ENCODE measurements around the gene HECW1.
"Not testable (repeated sequence)": the region's sequence is repeated elsewhere in the genome, so short reads cannot be mapped to it uniquely, and the experiment has no call there.

The HECW1 gene

GRCh38 chr7:43485580-43485979 lies 373.1 kb downstream of the HECW1 start:
- Histone ChIP-seq H3K4me1 (ENCODE audit: control insufficient read depth, insufficient read depth, low read length) (peaks cover 8% of the 10 kb centered on the region), H3K36me3 (ENCODE audit: insufficient read depth, low read length) (no peaks in the 10 kb centered on the region), H3K4me2 (ENCODE audit: low read length) (no peak overlapping the region), H3K9me3 (replicated peaks; ENCODE audit: low read length) (no peaks in the 10 kb centered on the region), H3K9ac (ENCODE audit: low read depth, low read length) (no peak overlapping the region), H3K4me3 (ENCODE audit: low read length) (no peak overlapping the region), H3K27me3 (ENCODE audit: control insufficient read depth, insufficient read depth, low read length) (peaks cover 56% of the 10 kb centered on the region)

GRCh38 chr7:43486008-43486407 lies 373.6 kb downstream of the HECW1 start:
- H3K9ac ChIP-seq (ENCODE audit: low read depth, low read length); H3K36me3 ChIP-seq (ENCODE audit: insufficient read depth, low read length); H3K9me3 ChIP-seq (replicated peaks; ENCODE audit: low read length); H3K4me1 ChIP-seq (ENCODE audit: control insufficient read depth, insufficient read depth, low read length); H3K4me2 ChIP-seq (ENCODE audit: low read length); H3K4me3 ChIP-seq (ENCODE audit: low read length): not testable (repeated sequence)
- H3K27me3 ChIP-seq (ENCODE audit: control insufficient read depth, insufficient read depth, low read length), result peaks cover 56% of the 10 kb centered on the region

- Histone ChIP-seq H3K4me3 (ENCODE audit: low read length) (no peak overlapping the region), H3K9me3 (replicated peaks; ENCODE audit: low read length) (no peaks in the 10 kb centered on the region), H3K9ac (ENCODE audit: low read depth, low read length) (no peak overlapping the region), H3K4me2 (ENCODE audit: low read length) (no peak overlapping the region), H3K36me3 (ENCODE audit: insufficient read depth, low read length) (no peaks in the 10 kb centered on the region), H3K4me1 (ENCODE audit: control insufficient read depth, insufficient read depth, low read length) (peaks cover 10% of the 10 kb centered on the region), H3K27me3 (ENCODE audit: control insufficient read depth, insufficient read depth, low read length) (peaks cover 59% of the 10 kb centered on the region)
Observed at GRCh38 chr7:43486634-43487033, 374.2 kb downstream of the HECW1 start.

GRCh38 chr7:43487731-43488073 lies 375.3 kb downstream of the HECW1 start:
- peaks cover 8% of the 10 kb centered on the region for H3K4me1 ChIP-seq (ENCODE audit: control insufficient read depth, insufficient read depth, low read length)

GRCh38 chr7:43489257-43489656 lies 376.8 kb downstream of the HECW1 start:
- H3K9me3 ChIP-seq (replicated peaks; ENCODE audit: low read length), result no peaks in the 10 kb centered on the region
- H3K36me3 ChIP-seq (ENCODE audit: insufficient read depth, low read length), result no peaks in the 10 kb centered on the region
- H3K9ac ChIP-seq (ENCODE audit: low read depth, low read length), result no peak overlapping the region
- no peak overlapping the region for H3K4me3 ChIP-seq (ENCODE audit: low read length)
- no peak overlapping the region for H3K4me2 ChIP-seq (ENCODE audit: low read length)
- peaks cover 8% of the 10 kb centered on the region for H3K4me1 ChIP-seq (ENCODE audit: control insufficient read depth, insufficient read depth, low read length)
- H3K27me3 ChIP-seq (ENCODE audit: control insufficient read depth, insufficient read depth, low read length), result peaks cover 74% of the 10 kb centered on the region

More at GRCh38 chr7:43487731-43488073, 375.3 kb downstream of the HECW1 start:
- H3K36me3 ChIP-seq (ENCODE audit: insufficient read depth, low read length), result no peaks in the 10 kb centered on the region
- no peaks in the 10 kb centered on the region for H3K9me3 ChIP-seq (replicated peaks; ENCODE audit: low read length)
- peaks cover 64% of the 10 kb centered on the region for H3K27me3 ChIP-seq (ENCODE audit: control insufficient read depth, insufficient read depth, low read length)
- no peak overlapping the region for H3K4me3 ChIP-seq (ENCODE audit: low read length)
- H3K9ac ChIP-seq (ENCODE audit: low read depth, low read length), result no peak overlapping the region
- H3K4me2 ChIP-seq (ENCODE audit: low read length), result no peak overlapping the region

GRCh38 chr7:43490016-43490415 lies 377.6 kb downstream of the HECW1 start:
- peaks cover 8% of the 10 kb centered on the region for H3K4me1 ChIP-seq (ENCODE audit: control insufficient read depth, insufficient read depth, low read length)
- peaks cover 73% of the 10 kb centered on the region for H3K27me3 ChIP-seq (ENCODE audit: control insufficient read depth, insufficient read depth, low read length)

GRCh38 chr7:43491123-43491522 lies 378.7 kb downstream of the HECW1 start:
- Histone ChIP-seq H3K36me3 (ENCODE audit: insufficient read depth, low read length) (no peaks in the 10 kb centered on the region), H3K27me3 (ENCODE audit: control insufficient read depth, insufficient read depth, low read length) (peaks cover 79% of the 10 kb centered on the region), H3K4me3 (ENCODE audit: low read length) (no peak overlapping the region), H3K9me3 (replicated peaks; ENCODE audit: low read length) (no peaks in the 10 kb centered on the region), H3K4me1 (ENCODE audit: control insufficient read depth, insufficient read depth, low read length) (peaks cover 8% of the 10 kb centered on the region), H3K9ac (ENCODE audit: low read depth, low read length) (no peak overlapping the region), H3K4me2 (ENCODE audit: low read length) (no peak overlapping the region)

More at GRCh38 chr7:43490016-43490415, 377.6 kb downstream of the HECW1 start:
- no peak overlapping the region for H3K9ac ChIP-seq (ENCODE audit: low read depth, low read length)
- H3K4me2 ChIP-seq (ENCODE audit: low read length), result no peak overlapping the region
- H3K9me3 ChIP-seq (replicated peaks; ENCODE audit: low read length), result no peaks in the 10 kb centered on the region
- no peak overlapping the region for H3K4me3 ChIP-seq (ENCODE audit: low read length)
- no peaks in the 10 kb centered on the region for H3K36me3 ChIP-seq (ENCODE audit: insufficient read depth, low read length)

- Histone ChIP-seq H3K36me3 (ENCODE audit: insufficient read depth, low read length) (no peaks in the 10 kb centered on the region), H3K27me3 (ENCODE audit: control insufficient read depth, insufficient read depth, low read length) (peaks cover 83% of the 10 kb centered on the region), H3K4me2 (ENCODE audit: low read length) (no peak overlapping the region), H3K9ac (ENCODE audit: low read depth, low read length) (no peak overlapping the region), H3K4me3 (ENCODE audit: low read length) (no peak overlapping the region), H3K9me3 (replicated peaks; ENCODE audit: low read length) (no peaks in the 10 kb centered on the region), H3K4me1 (ENCODE audit: control insufficient read depth, insufficient read depth, low read length) (peaks cover 8% of the 10 kb centered on the region)
Observed at GRCh38 chr7:43491984-43492383, 379.5 kb downstream of the HECW1 start.

- Histone ChIP-seq H3K4me2 (ENCODE audit: low read length) (no peak overlapping the region), H3K9ac (ENCODE audit: low read depth, low read length) (no peak overlapping the region), H3K27me3 (ENCODE audit: control insufficient read depth, insufficient read depth, low read length) (peaks cover 85% of the 10 kb centered on the region), H3K4me1 (ENCODE audit: control insufficient read depth, insufficient read depth, low read length) (peaks cover 8% of the 10 kb centered on the region), H3K4me3 (ENCODE audit: low read length) (no peak overlapping the region), H3K36me3 (ENCODE audit: insufficient read depth, low read length) (no peaks in the 10 kb centered on the region), H3K9me3 (replicated peaks; ENCODE audit: low read length) (no peaks in the 10 kb centered on the region)
Observed at GRCh38 chr7:43492896-43493295, 380.4 kb downstream of the HECW1 start.

- Histone ChIP-seq H3K9me3 (replicated peaks; ENCODE audit: low read length) (no peaks in the 10 kb centered on the region), H3K9ac (ENCODE audit: low read depth, low read length) (no peak overlapping the region), H3K4me2 (ENCODE audit: low read length) (no peak overlapping the region), H3K27me3 (ENCODE audit: control insufficient read depth, insufficient read depth, low read length) (peaks cover 89% of the 10 kb centered on the region), H3K4me1 (ENCODE audit: control insufficient read depth, insufficient read depth, low read length) (peaks cover 8% of the 10 kb centered on the region), H3K4me3 (ENCODE audit: low read length) (no peak overlapping the region), H3K36me3 (ENCODE audit: insufficient read depth, low read length) (no peaks in the 10 kb centered on the region)
Observed at GRCh38 chr7:43495572-43495971, 383.1 kb downstream of the HECW1 start.

- H3K9ac ChIP-seq (ENCODE audit: low read depth, low read length), result no peak overlapping the region
- H3K36me3 ChIP-seq (ENCODE audit: insufficient read depth, low read length), result no peaks in the 10 kb centered on the region
- H3K9me3 ChIP-seq (replicated peaks; ENCODE audit: low read length), result no peaks in the 10 kb centered on the region
- H3K4me1 ChIP-seq (ENCODE audit: control insufficient read depth, insufficient read depth, low read length), result peaks cover 7% of the 10 kb centered on the region
- peaks cover 91% of the 10 kb centered on the region for H3K27me3 ChIP-seq (ENCODE audit: control insufficient read depth, insufficient read depth, low read length)
- H3K4me3 ChIP-seq (ENCODE audit: low read length), result no peak overlapping the region
- no peak overlapping the region for H3K4me2 ChIP-seq (ENCODE audit: low read length)
Observed at GRCh38 chr7:43496596-43496995, 384.1 kb downstream of the HECW1 start.

GRCh38 chr7:43501870-43502269 lies 389.4 kb downstream of the HECW1 start:
- no peaks in the 10 kb centered on the region for H3K4me1 ChIP-seq (ENCODE audit: control insufficient read depth, insufficient read depth, low read length)
- H3K36me3 ChIP-seq (ENCODE audit: insufficient read depth, low read length), result no peaks in the 10 kb centered on the region
- H3K27me3 ChIP-seq (ENCODE audit: control insufficient read depth, insufficient read depth, low read length), result peaks cover 88% of the 10 kb centered on the region
- H3K4me3 ChIP-seq (ENCODE audit: low read length), result no peak overlapping the region
- H3K9ac ChIP-seq (ENCODE audit: low read depth, low read length), result no peak overlapping the region
- no peak overlapping the region for H3K4me2 ChIP-seq (ENCODE audit: low read length)
- H3K9me3 ChIP-seq (replicated peaks; ENCODE audit: low read length), result no peaks in the 10 kb centered on the region

All from skeletal muscle satellite cell (primary cell).